ENCODE data around the gene MT1G. TPM values are rescaled to one million over a fixed set of nuclear protein-coding genes. Genes with fewer than 3 reads are reported as not detected.
A peak's percentile ranks its signal among the peaks of the same experiment; 100 is the strongest.

MT1G gene
- total RNA-seq, 1 donor from 2014 or later = 2.8 TPM

DNA sequence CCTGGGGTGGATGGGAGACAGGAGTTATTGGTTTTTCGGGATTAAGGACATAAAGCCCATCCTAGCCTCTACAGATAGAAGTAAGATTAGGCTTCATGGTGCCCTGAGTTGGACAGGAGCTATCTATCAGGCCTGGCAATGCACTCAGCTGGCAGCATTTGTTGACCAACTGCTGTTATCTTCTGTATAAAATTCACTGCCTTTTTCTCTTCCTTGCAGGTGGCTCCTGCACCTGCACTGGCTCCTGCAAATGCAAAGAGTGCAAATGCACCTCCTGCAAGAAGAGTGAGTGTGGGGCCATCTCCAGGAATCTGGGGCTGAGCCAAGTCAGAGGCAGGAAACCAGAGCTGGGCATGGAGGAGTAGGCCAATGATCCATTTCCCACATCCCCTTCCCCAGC is 28.8 kb downstream of the MT1G start:
- peaks cover 95% of the 10 kb centered on the region for H3K27me3 Mint-ChIP-seq
- DNase-seq (ENCODE audit: extremely low spot score, unreplicated experiment) = no peak
- H3K9me3 Mint-ChIP-seq = no peaks in the 10 kb centered on the region
- H3K36me3 Mint-ChIP-seq = no peaks in the 10 kb centered on the region
- no peak overlapping the region for H3K4me3 Mint-ChIP-seq
- no peak overlapping the region for H3K27ac Mint-ChIP-seq
- peaks cover 5% of the 10 kb centered on the region for H3K4me1 Mint-ChIP-seq (ENCODE audit: unreplicated experiment)
- TF ChIP-seq, protein P1, sequence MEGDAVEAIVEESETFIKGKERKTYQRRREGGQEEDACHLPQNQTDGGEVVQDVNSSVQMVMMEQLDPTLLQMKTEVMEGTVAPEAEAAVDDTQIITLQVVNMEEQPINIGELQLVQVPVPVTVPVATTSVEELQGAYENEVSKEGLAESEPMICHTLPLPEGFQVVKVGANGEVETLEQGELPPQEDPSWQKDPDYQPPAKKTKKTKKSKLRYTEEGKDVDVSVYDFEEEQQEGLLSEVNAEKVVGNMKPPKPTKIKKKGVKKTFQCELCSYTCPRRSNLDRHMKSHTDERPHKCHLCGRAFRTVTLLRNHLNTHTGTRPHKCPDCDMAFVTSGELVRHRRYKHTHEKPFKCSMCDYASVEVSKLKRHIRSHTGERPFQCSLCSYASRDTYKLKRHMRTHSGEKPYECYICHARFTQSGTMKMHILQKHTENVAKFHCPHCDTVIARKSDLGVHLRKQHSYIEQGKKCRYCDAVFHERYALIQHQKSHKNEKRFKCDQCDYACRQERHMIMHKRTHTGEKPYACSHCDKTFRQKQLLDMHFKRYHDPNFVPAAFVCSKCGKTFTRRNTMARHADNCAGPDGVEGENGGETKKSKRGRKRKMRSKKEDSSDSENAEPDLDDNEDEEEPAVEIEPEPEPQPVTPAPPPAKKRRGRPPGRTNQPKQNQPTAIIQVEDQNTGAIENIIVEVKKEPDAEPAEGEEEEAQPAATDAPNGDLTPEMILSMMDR (conservative IDR thresholded peaks at IDR 0.05) = no peak

DNA sequence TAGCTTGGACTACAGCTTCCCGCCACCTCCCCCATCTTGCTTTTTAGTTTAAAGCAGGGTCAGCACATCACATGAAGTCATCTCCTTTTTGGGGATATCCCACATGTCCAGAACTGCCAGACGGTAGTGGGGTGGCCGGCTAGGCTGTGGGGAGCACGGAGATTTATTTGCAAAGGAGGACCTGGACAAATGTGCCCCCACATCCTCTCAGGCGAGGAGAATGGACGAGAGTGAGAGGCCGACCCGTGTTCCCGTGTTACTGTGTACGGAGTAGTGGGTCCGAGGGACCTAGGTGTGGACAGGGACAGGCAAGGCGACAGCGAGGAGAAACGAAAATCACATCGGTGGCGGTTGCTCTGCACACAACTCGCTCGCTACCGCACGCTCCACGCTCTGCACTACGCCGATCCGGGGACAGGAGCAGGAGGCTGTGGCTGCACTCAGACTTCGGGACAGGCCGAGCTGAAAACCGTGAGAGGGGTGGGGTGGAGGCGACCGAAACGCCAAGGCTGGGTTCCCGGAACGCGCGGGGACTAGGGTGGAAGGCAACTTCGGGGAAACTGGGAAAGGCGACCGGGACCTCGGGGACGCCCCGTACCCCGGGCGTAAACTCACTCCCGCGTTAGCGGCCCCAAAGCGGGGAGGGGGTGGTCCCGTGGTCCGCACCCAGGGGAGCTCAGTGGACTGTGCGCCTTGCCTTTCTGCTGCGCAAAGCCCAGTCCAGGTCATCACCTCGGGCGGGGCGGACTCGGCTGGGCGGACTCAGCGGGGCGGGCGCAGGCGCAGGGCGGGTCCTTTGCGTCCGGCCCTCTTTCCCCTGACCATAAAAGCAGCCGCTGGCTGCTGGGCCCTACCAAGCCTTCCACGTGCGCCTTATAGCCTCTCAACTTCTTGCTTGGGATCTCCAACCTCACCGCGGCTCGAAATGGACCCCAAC is 29.8 kb downstream of the MT1G start, which contains the start of gene MT1A:
Gene MT1A, plus strand, starts transcription at position 853 of the 937 bp plus-strand sequence. Its CDS starts 73 bp downstream, at position 926.
- Mint-ChIP-seq H3K4me1 (ENCODE audit: unreplicated experiment) (peaks cover 5% of the 10 kb centered on the region), H3K27me3 (peaks cover 97% of the 10 kb centered on the region), H3K36me3 (no peaks in the 10 kb centered on the region), H3K4me3 (peak within 1 kb of the TSS; percentile 81), H3K9me3 (no peaks in the 10 kb centered on the region), H3K27ac (no peak within 1 kb of the TSS)
- DNase-seq (ENCODE audit: extremely low spot score, unreplicated experiment) = no peak
- TF ChIP-seq, protein P1 (conservative IDR thresholded peaks at IDR 0.05) = no peak

DNA sequence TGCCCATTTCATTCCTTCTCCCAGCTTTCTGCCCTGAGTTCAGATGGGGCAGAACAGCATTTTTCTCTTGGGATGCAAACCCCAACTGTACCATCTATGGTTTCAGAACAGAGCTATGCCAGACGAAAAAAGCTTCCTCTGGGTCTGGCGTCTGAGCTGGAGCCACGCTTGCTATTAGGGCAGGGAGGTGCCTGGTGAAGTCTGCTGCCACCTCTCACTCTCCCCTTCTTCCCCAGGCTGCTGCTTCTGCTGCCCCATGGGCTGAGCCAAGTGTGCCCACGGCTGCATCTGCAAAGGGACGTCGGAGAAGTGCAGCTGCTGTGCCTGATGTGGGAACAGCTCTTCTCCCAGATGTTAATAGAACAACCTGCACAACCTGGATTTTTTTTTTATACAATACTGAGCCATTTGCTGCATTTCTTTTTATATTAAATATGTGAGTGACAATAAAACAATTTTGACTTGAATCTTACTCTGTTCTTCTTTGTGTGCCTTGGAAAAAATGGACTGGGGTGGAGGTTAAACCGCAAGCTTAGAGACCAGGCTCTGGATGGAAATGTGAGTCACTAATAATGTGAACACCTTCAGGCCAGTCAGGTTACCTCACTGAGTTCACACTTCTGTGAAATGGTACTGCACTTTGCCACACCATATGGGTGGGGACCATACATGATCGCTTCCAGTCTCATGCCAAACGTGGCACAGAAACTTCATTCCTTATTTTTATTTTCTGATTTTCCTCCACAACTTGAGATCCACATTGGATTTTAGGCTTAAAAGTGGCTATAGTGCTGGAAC is 31.1 kb downstream of the MT1G start:
- H3K4me3 Mint-ChIP-seq = no peak overlapping the region
- TF ChIP-seq, protein P1 (conservative IDR thresholded peaks at IDR 0.05) = no peak
- H3K27me3 Mint-ChIP-seq = peaks cover 96% of the 10 kb centered on the region
- H3K4me1 Mint-ChIP-seq (ENCODE audit: unreplicated experiment) = peaks cover 9% of the 10 kb centered on the region
- no peak overlapping the region for H3K27ac Mint-ChIP-seq
- no peaks in the 10 kb centered on the region for H3K9me3 Mint-ChIP-seq
- no peak for DNase-seq (ENCODE audit: extremely low spot score, unreplicated experiment)
- no peaks in the 10 kb centered on the region for H3K36me3 Mint-ChIP-seq

- TF ChIP-seq, protein P1 (conservative IDR thresholded peaks at IDR 0.05) = no peak
- Mint-ChIP-seq H3K4me3 (no peak overlapping the region), H3K36me3 (no peaks in the 10 kb centered on the region), H3K9me3 (no peaks in the 10 kb centered on the region), H3K27ac (no peak overlapping the region), H3K4me1 (ENCODE audit: unreplicated experiment) (peaks cover 9% of the 10 kb centered on the region), H3K27me3 (peaks cover 96% of the 10 kb centered on the region)
- no peak for DNase-seq (ENCODE audit: extremely low spot score, unreplicated experiment)
Measured at GRCh38 chr16:56635441-56635967, 32.4 kb downstream of the MT1G start.

DNA sequence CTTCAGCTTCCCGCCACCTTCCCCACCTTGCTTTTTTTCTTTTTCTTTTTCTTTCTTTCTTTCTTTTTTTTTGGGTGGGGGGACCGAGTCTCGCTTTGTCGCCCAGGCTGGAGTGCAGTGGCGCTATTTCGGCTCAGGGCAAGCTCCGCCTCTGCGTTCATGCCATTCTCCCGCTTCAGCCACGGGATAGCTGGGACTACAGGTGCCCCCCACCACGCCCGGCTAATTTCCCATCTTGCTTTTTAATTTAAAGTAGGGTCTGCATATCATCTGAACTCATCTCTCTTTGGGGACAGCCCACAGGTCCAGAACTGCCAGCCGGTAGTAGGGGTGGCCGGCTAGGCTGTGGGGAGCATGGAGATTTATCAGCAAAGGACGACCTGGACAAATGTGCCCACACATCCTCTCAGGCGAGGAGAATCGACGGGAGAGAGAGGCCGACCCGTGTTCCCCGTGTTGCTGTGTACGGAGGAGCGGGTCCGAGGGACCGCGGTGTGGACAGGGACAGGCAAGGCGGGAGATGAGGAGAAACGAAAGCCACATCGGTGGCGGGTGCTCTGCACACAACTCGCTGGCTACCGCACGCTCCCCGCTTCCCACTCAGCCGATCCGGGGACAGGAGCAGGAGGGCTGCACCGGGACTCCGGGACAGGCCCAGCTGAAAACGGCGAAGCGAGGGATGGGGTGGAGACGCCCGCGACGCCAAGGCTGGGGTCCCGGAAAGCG is 33.0 kb downstream of the MT1G start:
- H3K36me3 Mint-ChIP-seq = no peaks in the 10 kb centered on the region
- no peaks in the 10 kb centered on the region for H3K9me3 Mint-ChIP-seq
- no peak overlapping the region for H3K27ac Mint-ChIP-seq
- H3K27me3 Mint-ChIP-seq = peaks cover 96% of the 10 kb centered on the region
- DNase-seq (ENCODE audit: extremely low spot score, unreplicated experiment) = no peak
- TF ChIP-seq, protein P1 (conservative IDR thresholded peaks at IDR 0.05) = no peak
- peaks cover 9% of the 10 kb centered on the region for H3K4me1 Mint-ChIP-seq (ENCODE audit: unreplicated experiment)
- peak overlapping the region; percentile 29 for H3K4me3 Mint-ChIP-seq

All from type B pancreatic cell (in vitro differentiated cells).